ENCODE data around the gene NUB1.

The NUB1 gene

GRCh38 chr7:151352512-151352911, 10.9 kb downstream of the NUB1 start:
- no peaks in the 10 kb centered on the region for H3F3A ChIP-seq (ENCODE audit: insufficient read depth, low read length)
- 0 out of 2 replicates have a peak overlapping the region, but pooled peaks have one; percentile 2 for H2AFZ ChIP-seq (ENCODE audit: low read length)
- H3K27me3 ChIP-seq (ENCODE audit: insufficient read depth, low read length), result no peaks in the 10 kb centered on the region
- H3K9me2 ChIP-seq (ENCODE audit: low read depth, low read length), result no peaks in the 10 kb centered on the region
- peak overlapping the region; percentile 60 for H3K27ac ChIP-seq (ENCODE audit: low read depth, low read length, poor library complexity, severe bottlenecking)
- no peak overlapping the region for H3K4me3 ChIP-seq (ENCODE audit: low read depth, low read length, poor library complexity, severe bottlenecking)
- H3K79me2 ChIP-seq (ENCODE audit: insufficient read depth, low read length), result no peaks in the 10 kb centered on the region
- no peak overlapping the region for H3K4me2 ChIP-seq (ENCODE audit: low read length)
- no peak overlapping the region for H3K9ac ChIP-seq (ENCODE audit: low read length)
- H3K4me1 ChIP-seq (ENCODE audit: insufficient read depth, low read length, severe bottlenecking), result peaks cover 37% of the 10 kb centered on the region
- TF ChIP-seq EZH2 (IDR thresholded peaks at IDR 0.05; ENCODE audit: borderline replicate concordance, low read length) (no peak), CTCF (IDR thresholded peaks at IDR 0.05; ENCODE audit: low read length) (no peak)
- H3K9me3 ChIP-seq (ENCODE audit: low read length), result no peaks in the 10 kb centered on the region
- H4K20me1 ChIP-seq (ENCODE audit: insufficient read depth, low read length), result no peaks in the 10 kb centered on the region
- H3K36me3 ChIP-seq (ENCODE audit: insufficient read depth, low read length), result peaks cover 69% of the 10 kb centered on the region

- peaks cover 52% of the 10 kb centered on the region for H3K36me3 ChIP-seq (ENCODE audit: insufficient read depth, low read length)
- no peaks in the 10 kb centered on the region for H3K27me3 ChIP-seq (ENCODE audit: insufficient read depth, low read length)
- no peaks in the 10 kb centered on the region for H3K79me2 ChIP-seq (ENCODE audit: insufficient read depth, low read length)
- H3K9me2 ChIP-seq (ENCODE audit: low read depth, low read length), result no peaks in the 10 kb centered on the region
- no peak overlapping the region for H3K9ac ChIP-seq (ENCODE audit: low read length)
- no peak overlapping the region for H2AFZ ChIP-seq (ENCODE audit: low read length)
- no peaks in the 10 kb centered on the region for H3K9me3 ChIP-seq (ENCODE audit: low read length)
- no peak overlapping the region for H3K4me3 ChIP-seq (ENCODE audit: low read depth, low read length, poor library complexity, severe bottlenecking)
- H3K4me1 ChIP-seq (ENCODE audit: insufficient read depth, low read length, severe bottlenecking), result no peaks in the 10 kb centered on the region
- no peak overlapping the region for H3K27ac ChIP-seq (ENCODE audit: low read depth, low read length, poor library complexity, severe bottlenecking)
- H4K20me1 ChIP-seq (ENCODE audit: insufficient read depth, low read length), result no peaks in the 10 kb centered on the region
- no peak overlapping the region for H3K4me2 ChIP-seq (ENCODE audit: low read length)
- TF ChIP-seq EZH2 (IDR thresholded peaks at IDR 0.05; ENCODE audit: borderline replicate concordance, low read length), result no peak
- no peak for TF ChIP-seq CTCF (IDR thresholded peaks at IDR 0.05; ENCODE audit: low read length)
- no peaks in the 10 kb centered on the region for H3F3A ChIP-seq (ENCODE audit: insufficient read depth, low read length)
Observed at GRCh38 chr7:151361193-151361959, 19.8 kb downstream of the NUB1 start.

GRCh38 chr7:151363182-151363581, 21.6 kb downstream of the NUB1 start:
- H3K4me2 ChIP-seq (ENCODE audit: low read length), result no peak overlapping the region
- no peak for TF ChIP-seq CTCF (IDR thresholded peaks at IDR 0.05; ENCODE audit: low read length)
- TF ChIP-seq EZH2 (IDR thresholded peaks at IDR 0.05; ENCODE audit: borderline replicate concordance, low read length), result no peak

More at GRCh38 chr7:151363182-151363581, 21.6 kb downstream of the NUB1 start:
- Histone ChIP-seq H3K9me2 (ENCODE audit: low read depth, low read length) (no peaks in the 10 kb centered on the region), H3K36me3 (ENCODE audit: insufficient read depth, low read length) (peaks cover 39% of the 10 kb centered on the region), H3K9me3 (ENCODE audit: low read length) (no peaks in the 10 kb centered on the region), H4K20me1 (ENCODE audit: insufficient read depth, low read length) (no peaks in the 10 kb centered on the region), H3K79me2 (ENCODE audit: insufficient read depth, low read length) (no peaks in the 10 kb centered on the region), H2AFZ (ENCODE audit: low read length) (no peak overlapping the region), H3K27me3 (ENCODE audit: insufficient read depth, low read length) (no peaks in the 10 kb centered on the region), H3K27ac (ENCODE audit: low read depth, low read length, poor library complexity, severe bottlenecking) (no peak overlapping the region), H3F3A (ENCODE audit: insufficient read depth, low read length) (no peaks in the 10 kb centered on the region), H3K9ac (ENCODE audit: low read length) (no peak overlapping the region), H3K4me1 (ENCODE audit: insufficient read depth, low read length, severe bottlenecking) (peaks cover under 1% of the 10 kb centered on the region), H3K4me3 (ENCODE audit: low read depth, low read length, poor library complexity, severe bottlenecking) (no peak overlapping the region)
